Suprapubic skin (tissue), 4 donors: Measurements from ENCODE around the gene MAPRE2.

Source experiments
- EP300 ChIP-seq: sonication (generic); formaldehyde crosslinking; IDR thresholded peaks from one replicate; pipeline ENCODE4 v1.6.1; 2017; ENCODE audit warnings: antibody characterized with exemption
- POLR2A ChIP-seq, 2 donors: fragments of 450-650 bp; IDR thresholded peaks; one replicate each; pipeline ENCODE4 v1.6.1; 2017; ENCODE audit warnings: antibody characterized with exemption in 2 of 2, mild to moderate bottlenecking in 2 of 2, moderate library complexity in 2 of 2
- POLR2AphosphoS5 ChIP-seq, 3 donors: sonication (generic); formaldehyde crosslinking; IDR thresholded peaks; one replicate each; pipeline ENCODE4 v1.6.1; 2017; ENCODE audit warnings: antibody characterized with exemption in 3 of 3
- TF ChIP-seq, protein P1 (sequence below), 2 donors: fragments of 200-600 bp in 1 of 2; fragments of 450-650 bp in 1 of 2; sonication (generic) in 1 of 2; IDR thresholded peaks; one replicate each; pipeline ENCODE4 v1.5.1; 2016 to 2019; ENCODE audit warnings: antibody characterized with exemption in 2 of 2, mild to moderate bottlenecking in 1 of 2, moderate library complexity in 1 of 2

- TF ChIP-seq POLR2AphosphoS5 (IDR thresholded peaks at IDR 0.05) (no peak), POLR2A (IDR thresholded peaks at IDR 0.05) (no peak), EP300 (no peak)
- TF ChIP-seq, protein P1, sequence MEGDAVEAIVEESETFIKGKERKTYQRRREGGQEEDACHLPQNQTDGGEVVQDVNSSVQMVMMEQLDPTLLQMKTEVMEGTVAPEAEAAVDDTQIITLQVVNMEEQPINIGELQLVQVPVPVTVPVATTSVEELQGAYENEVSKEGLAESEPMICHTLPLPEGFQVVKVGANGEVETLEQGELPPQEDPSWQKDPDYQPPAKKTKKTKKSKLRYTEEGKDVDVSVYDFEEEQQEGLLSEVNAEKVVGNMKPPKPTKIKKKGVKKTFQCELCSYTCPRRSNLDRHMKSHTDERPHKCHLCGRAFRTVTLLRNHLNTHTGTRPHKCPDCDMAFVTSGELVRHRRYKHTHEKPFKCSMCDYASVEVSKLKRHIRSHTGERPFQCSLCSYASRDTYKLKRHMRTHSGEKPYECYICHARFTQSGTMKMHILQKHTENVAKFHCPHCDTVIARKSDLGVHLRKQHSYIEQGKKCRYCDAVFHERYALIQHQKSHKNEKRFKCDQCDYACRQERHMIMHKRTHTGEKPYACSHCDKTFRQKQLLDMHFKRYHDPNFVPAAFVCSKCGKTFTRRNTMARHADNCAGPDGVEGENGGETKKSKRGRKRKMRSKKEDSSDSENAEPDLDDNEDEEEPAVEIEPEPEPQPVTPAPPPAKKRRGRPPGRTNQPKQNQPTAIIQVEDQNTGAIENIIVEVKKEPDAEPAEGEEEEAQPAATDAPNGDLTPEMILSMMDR (IDR thresholded peaks at IDR 0.05), result no peak
These were observed 117.7 kb downstream of the MAPRE2 start for GRCh38 chr18:35158728-35159450.
